Measurements from ENCODE around the gene TOMM6.
"Not testable (repeated sequence)": the region's sequence is repeated elsewhere in the genome, so short reads cannot be mapped to it uniquely, and the experiment has no call there.

TOMM6 gene

DNA sequence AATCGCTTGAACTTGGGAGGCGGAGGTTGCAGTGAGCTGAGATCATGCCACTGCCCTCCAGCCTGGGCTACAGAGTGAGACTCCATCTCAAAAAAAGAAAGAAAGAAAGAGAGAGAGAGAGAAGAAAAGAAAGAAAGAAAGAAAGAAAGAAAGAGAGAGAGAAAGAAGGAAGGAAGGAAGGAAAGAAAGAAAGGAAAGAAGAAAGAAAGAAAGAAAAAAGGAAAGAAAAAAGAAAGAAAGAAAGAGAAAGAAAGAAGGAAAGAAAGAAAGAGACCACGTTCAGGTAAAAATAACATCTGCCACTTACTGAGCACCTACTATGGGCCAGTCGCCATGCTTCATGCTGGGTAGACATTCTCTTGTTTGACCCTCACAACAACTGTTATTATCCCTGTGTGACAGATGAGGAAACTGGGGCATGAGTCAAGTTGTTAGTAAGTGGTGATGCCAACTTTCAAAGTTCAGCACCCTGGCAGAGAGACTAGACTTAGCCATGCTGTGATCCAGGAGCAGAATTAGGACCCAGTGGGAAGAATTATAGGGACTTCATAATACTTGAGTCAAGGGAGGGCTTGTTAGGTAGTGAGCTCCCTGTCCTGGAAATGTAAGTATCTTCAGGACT lies 21.3 kb upstream of the TOMM6 start:
- H3K27ac ChIP-seq (ENCODE audit: low read depth, low read length, severe bottlenecking); H3K4me3 ChIP-seq (ENCODE audit: extremely low read depth, insufficient read depth, low read length, poor library complexity, severe bottlenecking); H3K9me3 ChIP-seq (ENCODE audit: control insufficient read depth, low read length): not testable (repeated sequence)
- Histone ChIP-seq H3K4me1 (ENCODE audit: control insufficient read depth, insufficient read depth, low read length, poor library complexity, severe bottlenecking) (peaks cover 24% of the 10 kb centered on the region), H3K36me3 (ENCODE audit: control insufficient read depth, insufficient read depth, low read length) (peaks cover 11% of the 10 kb centered on the region)
- 83 to 100% methylated on average over 2 of the region's 4 CpGs for WGBS, 2 experiments (ENCODE audit: insufficient coverage in 2 of 2)

- Histone ChIP-seq H3K27ac (ENCODE audit: low read depth, low read length, severe bottlenecking) (peak overlapping the region; percentile 41), H3K9me3 (ENCODE audit: control insufficient read depth, low read length) (no peaks in the 10 kb centered on the region), H3K36me3 (ENCODE audit: control insufficient read depth, insufficient read depth, low read length) (peaks cover 18% of the 10 kb centered on the region), H3K4me3 (ENCODE audit: extremely low read depth, insufficient read depth, low read length, poor library complexity, severe bottlenecking) (no peak overlapping the region), H3K4me1 (ENCODE audit: control insufficient read depth, insufficient read depth, low read length, poor library complexity, severe bottlenecking) (peaks cover 24% of the 10 kb centered on the region)
- WGBS, 2 experiments (ENCODE audit: insufficient coverage in 2 of 2): 77 to 82% methylated on average over 7 to 9 of the region's 12 CpGs
These were observed 20.2 kb upstream of the TOMM6 start for GRCh38 chr6:41767112-41767833.

GRCh38 chr6:41768545-41769308 lies 18.8 kb upstream of the TOMM6 start:
- H3K4me1 ChIP-seq (ENCODE audit: control insufficient read depth, insufficient read depth, low read length, poor library complexity, severe bottlenecking): peaks cover 24% of the 10 kb centered on the region
- no peaks in the 10 kb centered on the region for H3K9me3 ChIP-seq (ENCODE audit: control insufficient read depth, low read length)
- peak overlapping the region; percentile 29 for H3K27ac ChIP-seq (ENCODE audit: low read depth, low read length, severe bottlenecking)
- peaks cover 24% of the 10 kb centered on the region for H3K36me3 ChIP-seq (ENCODE audit: control insufficient read depth, insufficient read depth, low read length)
- H3K4me3 ChIP-seq (ENCODE audit: extremely low read depth, insufficient read depth, low read length, poor library complexity, severe bottlenecking): no peak overlapping the region
- 82 to 88% methylated on average over 6 to 8 of the region's 10 CpGs for WGBS, 2 experiments (ENCODE audit: insufficient coverage in 2 of 2)

- peaks cover 24% of the 10 kb centered on the region for H3K4me1 ChIP-seq (ENCODE audit: control insufficient read depth, insufficient read depth, low read length, poor library complexity, severe bottlenecking)
- 80 to 98% methylated on average over 3 to 4 of the region's 8 CpGs for WGBS, 2 experiments (ENCODE audit: insufficient coverage in 2 of 2)
- peaks cover 28% of the 10 kb centered on the region for H3K36me3 ChIP-seq (ENCODE audit: control insufficient read depth, insufficient read depth, low read length)
- H3K27ac ChIP-seq (ENCODE audit: low read depth, low read length, severe bottlenecking): no peak overlapping the region
- H3K9me3 ChIP-seq (ENCODE audit: control insufficient read depth, low read length): no peaks in the 10 kb centered on the region
- no peak overlapping the region for H3K4me3 ChIP-seq (ENCODE audit: extremely low read depth, insufficient read depth, low read length, poor library complexity, severe bottlenecking)
These were observed 18.1 kb upstream of the TOMM6 start for GRCh38 chr6:41769376-41769775.

DNA sequence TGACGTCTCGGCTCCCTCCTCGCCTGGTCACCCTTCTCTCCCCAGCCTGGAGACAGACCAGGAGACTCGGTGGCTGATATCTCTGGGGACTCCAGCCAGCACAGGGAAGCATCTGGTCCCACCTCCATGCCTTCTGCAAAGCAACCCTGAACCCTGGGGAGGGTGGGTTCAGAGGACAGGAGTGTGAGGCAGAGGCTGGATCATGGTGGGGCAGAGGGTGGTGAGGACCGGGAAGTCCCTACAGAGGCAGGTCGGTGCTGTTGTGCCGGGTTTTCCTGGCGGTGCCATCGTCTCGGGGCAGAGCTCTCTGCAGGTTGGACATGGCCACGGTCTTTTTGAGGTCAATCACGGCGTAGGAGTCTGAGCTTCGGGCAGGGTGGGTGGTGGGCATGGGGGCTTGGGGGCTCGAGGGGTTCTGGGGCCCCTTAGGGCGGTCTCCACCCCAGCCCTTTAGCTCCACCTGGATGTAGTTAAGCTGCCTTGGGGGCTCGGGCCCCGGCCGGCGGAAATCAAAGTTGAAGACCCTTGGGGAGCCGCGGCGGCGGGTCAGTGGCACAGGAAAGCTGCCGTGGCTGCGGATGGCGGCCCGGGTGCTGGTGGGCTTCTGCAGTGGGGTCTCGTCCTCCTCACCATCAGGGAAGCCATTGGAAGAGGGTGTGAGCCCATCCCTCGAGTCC lies 17.0 kb upstream of the TOMM6 start:
- Histone ChIP-seq H3K4me3 (ENCODE audit: extremely low read depth, insufficient read depth, low read length, poor library complexity, severe bottlenecking) (no peak overlapping the region), H3K4me1 (ENCODE audit: control insufficient read depth, insufficient read depth, low read length, poor library complexity, severe bottlenecking) (peaks cover 24% of the 10 kb centered on the region), H3K9me3 (ENCODE audit: control insufficient read depth, low read length) (no peaks in the 10 kb centered on the region), H3K36me3 (ENCODE audit: control insufficient read depth, insufficient read depth, low read length) (peaks cover 38% of the 10 kb centered on the region), H3K27ac (ENCODE audit: low read depth, low read length, severe bottlenecking) (no peak overlapping the region)
- 95 to 97% methylated on average over 16 to 22 of the region's 30 CpGs for WGBS, 2 experiments (ENCODE audit: insufficient coverage in 2 of 2)

DNA sequence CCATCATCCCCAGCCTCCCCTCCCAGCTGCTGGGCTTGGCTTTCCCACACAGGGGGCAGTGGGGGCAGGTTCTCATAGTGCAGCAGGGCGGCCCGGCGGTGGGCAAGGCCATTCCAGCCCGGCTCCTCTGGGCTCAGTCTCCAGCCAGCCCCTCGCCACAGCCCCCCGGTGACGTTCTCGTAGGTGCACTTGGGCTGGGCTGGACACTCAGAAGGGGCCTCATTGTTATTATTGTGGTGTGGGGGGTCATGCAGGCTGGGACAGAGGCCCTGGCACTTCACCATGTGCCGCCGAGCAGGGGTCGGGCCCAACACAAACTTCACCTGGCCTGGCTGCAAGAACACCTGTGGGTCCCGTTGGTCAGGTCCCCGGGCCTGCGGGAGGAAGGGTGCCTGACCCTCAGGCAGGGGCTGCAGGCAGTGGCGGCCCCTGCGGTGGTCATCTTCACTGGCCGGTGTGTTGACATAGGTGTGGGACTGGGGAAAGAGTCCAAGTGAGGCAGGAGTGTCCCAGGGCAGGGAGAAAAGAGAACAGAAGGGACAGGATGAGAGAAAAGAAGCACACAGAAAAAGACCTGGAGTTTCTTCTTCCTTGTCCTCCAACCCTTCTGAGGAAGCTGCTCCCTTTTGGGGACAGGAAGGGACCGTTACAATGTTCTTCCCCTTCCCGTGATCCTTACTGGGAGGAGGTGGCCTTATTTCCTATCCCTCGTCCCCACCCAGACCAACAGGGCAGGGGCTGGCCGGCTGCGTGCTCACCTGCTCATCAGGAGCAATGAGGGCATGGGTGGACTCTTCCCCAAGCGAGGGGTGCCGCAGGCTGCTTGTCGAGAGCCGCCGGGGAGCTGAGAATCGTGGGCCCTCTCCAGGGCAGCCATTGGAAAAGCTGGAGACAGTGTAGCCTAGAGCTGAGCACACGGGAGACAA lies 16.2 kb upstream of the TOMM6 start:
- WGBS, 2 experiments (ENCODE audit: insufficient coverage in 2 of 2): 91 to 93% methylated on average over 14 to 29 of the region's 29 CpGs
- H3K27ac ChIP-seq (ENCODE audit: low read depth, low read length, severe bottlenecking): no peak overlapping the region
- no peak overlapping the region for H3K4me3 ChIP-seq (ENCODE audit: extremely low read depth, insufficient read depth, low read length, poor library complexity, severe bottlenecking)
- H3K4me1 ChIP-seq (ENCODE audit: control insufficient read depth, insufficient read depth, low read length, poor library complexity, severe bottlenecking): peaks cover 24% of the 10 kb centered on the region
- H3K36me3 ChIP-seq (ENCODE audit: control insufficient read depth, insufficient read depth, low read length): peaks cover 40% of the 10 kb centered on the region
- no peaks in the 10 kb centered on the region for H3K9me3 ChIP-seq (ENCODE audit: control insufficient read depth, low read length)

DNA sequence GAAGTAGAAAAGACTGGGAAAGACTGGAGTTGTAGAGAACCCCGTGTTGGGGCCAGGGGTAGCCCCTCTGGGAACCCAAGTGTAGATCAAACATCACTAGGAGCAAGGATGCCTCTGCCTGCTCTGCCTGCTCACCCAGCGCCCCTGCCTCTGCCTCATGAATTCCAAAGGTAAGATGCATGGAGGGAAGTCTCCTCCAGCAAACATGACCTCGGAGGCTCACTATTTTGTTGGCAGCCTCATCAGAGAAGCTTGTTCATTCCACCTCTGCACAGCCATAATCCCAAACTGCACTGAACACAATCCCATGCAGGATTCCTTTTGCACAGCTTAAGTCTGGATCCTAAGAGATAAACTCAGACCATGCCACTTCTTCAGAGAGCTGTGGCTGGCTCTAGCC lies 12.7 kb upstream of the TOMM6 start:
- 87 to 88% methylated on average over 3 of the region's 3 CpGs for WGBS, 2 experiments (ENCODE audit: insufficient coverage in 2 of 2)
- Histone ChIP-seq H3K4me1 (ENCODE audit: control insufficient read depth, insufficient read depth, low read length, poor library complexity, severe bottlenecking) (no peaks in the 10 kb centered on the region), H3K9me3 (ENCODE audit: control insufficient read depth, low read length) (no peaks in the 10 kb centered on the region), H3K4me3 (ENCODE audit: extremely low read depth, insufficient read depth, low read length, poor library complexity, severe bottlenecking) (no peak overlapping the region), H3K27ac (ENCODE audit: low read depth, low read length, severe bottlenecking) (no peak overlapping the region), H3K36me3 (ENCODE audit: control insufficient read depth, insufficient read depth, low read length) (peaks cover 52% of the 10 kb centered on the region)

DNA sequence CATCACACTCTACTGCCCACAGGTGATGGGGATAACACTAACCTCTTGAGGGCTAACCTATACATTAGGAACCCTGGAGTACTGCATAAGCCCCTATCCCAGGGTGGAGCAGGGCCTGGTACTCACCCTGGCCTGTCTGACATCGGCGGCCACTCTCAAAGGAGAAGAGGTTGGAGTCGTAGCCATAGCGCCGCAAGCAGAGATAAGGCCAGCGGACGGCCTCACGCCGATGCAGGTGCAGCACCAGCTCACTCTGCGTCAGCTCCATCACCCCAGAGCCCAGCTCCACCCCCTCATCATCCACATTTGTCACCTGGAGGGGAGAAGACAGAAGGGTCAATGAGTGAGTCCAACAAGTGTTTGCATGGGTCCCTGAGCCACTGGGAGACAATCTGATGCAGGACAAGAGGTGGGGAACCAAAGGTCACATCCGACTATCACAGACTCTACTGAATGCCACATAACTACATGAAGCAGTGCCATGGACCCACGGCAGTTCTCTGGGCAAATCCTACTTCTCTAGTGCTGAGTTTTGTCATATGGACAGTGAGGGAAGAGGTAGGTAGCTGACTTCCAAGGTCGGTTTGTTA lies 12.1 kb upstream of the TOMM6 start:
- no peaks in the 10 kb centered on the region for H3K4me1 ChIP-seq (ENCODE audit: control insufficient read depth, insufficient read depth, low read length, poor library complexity, severe bottlenecking)
- H3K4me3 ChIP-seq (ENCODE audit: extremely low read depth, insufficient read depth, low read length, poor library complexity, severe bottlenecking): no peak overlapping the region
- no peak overlapping the region for H3K27ac ChIP-seq (ENCODE audit: low read depth, low read length, severe bottlenecking)
- peaks cover 49% of the 10 kb centered on the region for H3K36me3 ChIP-seq (ENCODE audit: control insufficient read depth, insufficient read depth, low read length)
- WGBS, 2 experiments (ENCODE audit: insufficient coverage in 2 of 2): 97 to 100% methylated on average over 3 to 6 of the region's 13 CpGs
- no peaks in the 10 kb centered on the region for H3K9me3 ChIP-seq (ENCODE audit: control insufficient read depth, low read length)

DNA sequence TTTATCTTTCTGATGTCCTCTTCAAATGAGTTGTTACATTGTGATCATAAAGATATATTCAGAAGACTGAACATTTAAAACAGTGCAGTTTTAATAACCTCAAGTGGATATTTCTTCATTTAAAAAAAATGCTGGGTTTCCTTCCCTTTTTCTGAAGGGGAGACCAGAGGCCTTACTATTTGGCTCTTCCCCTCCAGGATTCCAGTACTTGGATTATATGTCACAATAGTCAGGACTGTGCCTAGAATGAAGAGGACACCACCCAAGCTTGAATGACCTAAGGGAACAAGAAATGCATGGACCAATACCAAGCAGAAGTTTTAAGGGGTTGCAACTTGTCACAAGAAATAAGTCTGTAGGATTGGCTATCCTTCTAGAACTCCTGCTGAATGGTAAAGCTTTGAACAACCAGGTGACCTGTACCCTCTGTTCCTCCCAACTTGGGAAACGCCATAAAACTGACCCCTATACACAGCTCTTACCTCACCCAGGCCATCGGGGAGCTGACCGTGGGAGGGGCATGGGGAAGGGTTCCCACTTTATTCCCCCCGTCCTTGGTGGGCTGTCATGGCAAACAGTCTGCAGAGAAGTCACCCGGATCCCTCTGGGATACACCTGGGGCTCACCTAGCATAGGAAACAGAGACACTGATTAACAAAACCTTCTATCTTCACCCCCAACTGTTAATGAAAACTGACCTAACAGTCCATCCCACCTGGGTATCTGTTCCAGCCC lies 9.8 kb upstream of the TOMM6 start:
- no peaks in the 10 kb centered on the region for H3K9me3 ChIP-seq (ENCODE audit: control insufficient read depth, low read length)
- H3K4me3 ChIP-seq (ENCODE audit: extremely low read depth, insufficient read depth, low read length, poor library complexity, severe bottlenecking): no peak overlapping the region
- H3K4me1 ChIP-seq (ENCODE audit: control insufficient read depth, insufficient read depth, low read length, poor library complexity, severe bottlenecking): peaks cover 8% of the 10 kb centered on the region
- WGBS, 2 experiments (ENCODE audit: insufficient coverage in 2 of 2): 83 to 94% methylated on average over 3 to 5 of the region's 5 CpGs
- peaks cover 30% of the 10 kb centered on the region for H3K36me3 ChIP-seq (ENCODE audit: control insufficient read depth, insufficient read depth, low read length)
- no peak overlapping the region for H3K27ac ChIP-seq (ENCODE audit: low read depth, low read length, severe bottlenecking)
